ENCODE measurements around the gene MCTP1.

MCTP1 gene

GRCh38 chr5:95284572-95285408 lies at the start of gene MCTP1:
Gene MCTP1, minus strand, starts transcription at chr5:95285094.
- no peak for DNase-seq (ENCODE audit: low read depth in 2 of 2)

- DNase-seq (ENCODE audit: low read depth in 2 of 2): no peak
These were observed 47.3 kb upstream of the MCTP1 start for GRCh38 chr5:95332158-95332557.

DNA sequence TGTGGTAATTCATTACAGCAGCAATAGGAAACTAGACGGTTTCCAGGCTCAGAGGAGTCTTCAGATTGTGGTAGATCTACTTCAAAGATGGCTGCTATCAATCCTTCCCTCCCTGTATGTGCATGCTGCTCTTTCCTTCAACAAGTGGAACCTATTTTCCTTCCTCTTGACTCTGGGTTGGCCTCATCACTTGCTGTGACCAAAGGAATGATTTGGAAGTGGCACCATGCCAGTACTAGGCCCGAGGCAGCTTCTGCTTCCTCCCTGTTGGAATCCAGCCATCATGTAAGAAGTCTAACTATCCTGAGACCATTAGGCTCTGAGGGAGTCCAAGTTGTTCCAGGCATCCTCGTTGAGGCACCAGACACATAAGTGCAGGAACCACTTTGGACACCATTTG lies 46.5 kb upstream of the MCTP1 start:
- DNase-seq (ENCODE audit: low read depth in 2 of 2): no peak

GRCh38 chr5:95327211-95327610 lies 42.3 kb upstream of the MCTP1 start:
- DNase-seq (ENCODE audit: low read depth in 2 of 2): no peak

- DNase-seq (ENCODE audit: low read depth in 2 of 2): no peak
These were observed 32.8 kb upstream of the MCTP1 start for GRCh38 chr5:95317687-95318086.

DNA sequence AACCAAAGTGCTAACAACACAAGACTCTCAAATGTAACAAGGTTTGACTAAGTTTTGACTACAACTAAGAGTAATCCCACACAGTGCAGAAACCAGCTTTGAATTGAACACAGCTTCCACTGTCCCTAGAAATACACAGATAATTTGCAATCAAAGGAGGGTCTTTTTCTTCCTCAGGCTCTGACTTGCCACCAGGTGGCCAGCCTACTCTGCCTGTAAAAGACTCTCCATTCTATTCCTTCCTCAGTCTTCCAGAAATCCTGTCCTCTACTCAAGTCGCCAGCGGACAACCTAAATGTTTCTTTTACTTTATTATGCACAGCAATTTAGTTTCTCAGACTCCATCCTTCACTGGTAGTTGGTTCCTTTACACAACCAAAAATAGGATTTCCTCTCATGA lies 32.2 kb upstream of the MCTP1 start:
- DNase-seq (ENCODE audit: low read depth in 2 of 2): no peak

GRCh38 chr5:95304711-95305110 lies 19.8 kb upstream of the MCTP1 start:
- no peak for DNase-seq (ENCODE audit: low read depth in 2 of 2)

GRCh38 chr5:95298651-95299050 lies 13.8 kb upstream of the MCTP1 start:
- no peak for DNase-seq (ENCODE audit: low read depth in 2 of 2)

GRCh38 chr5:95296291-95296690 lies 11.4 kb upstream of the MCTP1 start:
- no peak for DNase-seq (ENCODE audit: low read depth in 2 of 2)

- DNase-seq (ENCODE audit: low read depth in 2 of 2): no peak
These were observed 488 bp upstream of the MCTP1 start for GRCh38 chr5:95285409-95285755.

GRCh38 chr5:95283761-95284571 lies 928 bp downstream of the MCTP1 start:
- DNase-seq (ENCODE audit: low read depth in 2 of 2): no peak

- DNase-seq (ENCODE audit: low read depth in 2 of 2): no peak
These were observed 1.8 kb downstream of the MCTP1 start for GRCh38 chr5:95283022-95283615.

- no peak for DNase-seq (ENCODE audit: low read depth in 2 of 2)
These were observed 3.7 kb downstream of the MCTP1 start for GRCh38 chr5:95281226-95281625.

DNA sequence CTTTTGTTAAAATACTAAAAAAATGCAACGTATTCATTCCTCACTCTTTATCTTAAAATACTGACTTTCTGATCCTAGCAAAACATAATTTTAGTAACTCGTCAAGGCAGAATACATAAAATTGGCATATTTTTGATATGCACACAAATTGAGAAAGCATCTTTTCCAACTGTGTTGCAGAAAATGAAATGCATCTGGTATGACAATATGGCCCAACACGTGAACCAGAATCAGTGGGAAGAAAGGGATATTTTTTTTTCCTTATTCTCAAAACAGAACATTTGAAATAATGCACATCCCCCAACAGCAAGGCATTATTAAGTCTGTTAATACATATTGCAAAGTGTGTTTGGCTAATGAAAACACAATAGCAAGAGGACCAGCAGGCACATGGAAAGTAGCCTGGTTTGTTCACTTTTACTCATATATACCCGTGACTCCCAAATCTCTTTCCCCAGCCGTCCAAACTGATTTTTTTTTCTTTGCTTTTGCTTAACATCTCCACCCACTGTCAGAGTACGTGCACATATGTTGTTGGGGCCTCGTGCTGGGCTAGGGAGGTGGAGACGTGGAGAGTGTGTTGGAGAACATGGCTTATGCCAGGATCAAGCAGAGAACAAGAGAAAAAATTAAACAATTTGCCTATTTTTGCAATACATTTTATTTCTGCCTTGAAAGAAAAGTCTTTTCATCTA lies 4.3 kb downstream of the MCTP1 start:
- no peak for DNase-seq (ENCODE audit: low read depth in 2 of 2)

DNA sequence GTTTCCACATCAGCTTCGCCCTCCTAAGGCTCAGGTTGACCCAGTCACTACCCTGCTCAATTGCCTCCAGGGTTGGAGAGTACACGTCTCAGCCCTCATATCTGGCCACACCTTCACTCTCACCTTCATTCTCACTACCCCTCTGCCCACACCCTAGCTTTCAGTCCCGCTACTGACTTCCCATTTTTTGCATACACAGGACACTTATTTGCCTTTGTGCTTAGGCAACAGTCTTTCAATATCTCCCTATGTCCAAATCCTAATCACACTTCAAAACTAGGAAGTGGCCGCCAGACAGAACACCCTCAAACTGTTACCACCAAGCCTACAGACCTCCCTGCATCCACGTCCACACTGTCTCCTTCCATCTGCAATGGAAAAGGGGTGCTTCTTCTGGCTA lies 10.9 kb downstream of the MCTP1 start:
- DNase-seq (ENCODE audit: low read depth in 2 of 2): no peak

DNA sequence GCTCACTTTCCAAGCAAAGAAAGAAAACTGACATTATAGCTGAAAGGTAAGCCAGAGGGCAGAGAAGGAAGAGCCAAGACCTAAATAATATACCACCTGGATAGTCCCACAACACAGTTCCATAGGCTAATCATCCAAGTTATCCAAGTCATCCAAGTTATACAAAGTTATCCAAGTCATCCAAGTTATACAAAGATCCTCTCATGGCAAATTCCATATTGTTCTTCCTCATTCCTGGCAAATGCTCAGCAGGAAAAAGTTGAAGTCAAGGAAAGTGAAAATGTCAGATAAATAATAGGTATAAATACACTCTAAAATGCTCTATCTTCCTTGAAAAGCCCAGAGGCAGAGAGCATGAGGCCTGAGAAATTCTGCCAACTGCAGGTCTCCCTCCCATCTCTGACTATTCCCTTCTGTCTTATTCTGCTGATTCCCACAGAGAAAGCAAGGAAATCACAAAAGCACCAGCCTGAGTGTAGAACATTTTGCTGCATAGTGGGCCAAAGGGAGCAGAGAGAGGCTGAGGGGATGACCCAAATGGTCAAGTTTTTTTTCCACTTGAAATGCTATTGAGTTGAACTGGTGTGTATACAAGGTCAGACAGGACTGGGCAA lies 12.5 kb downstream of the MCTP1 start:
- DNase-seq (ENCODE audit: low read depth in 2 of 2): no peak

- DNase-seq (ENCODE audit: low read depth in 2 of 2): no peak
These were observed 21.8 kb downstream of the MCTP1 start for GRCh38 chr5:95262933-95263660.

- no peak for DNase-seq (ENCODE audit: low read depth in 2 of 2)
These were observed 23.3 kb downstream of the MCTP1 start for GRCh38 chr5:95261437-95262175.

DNA sequence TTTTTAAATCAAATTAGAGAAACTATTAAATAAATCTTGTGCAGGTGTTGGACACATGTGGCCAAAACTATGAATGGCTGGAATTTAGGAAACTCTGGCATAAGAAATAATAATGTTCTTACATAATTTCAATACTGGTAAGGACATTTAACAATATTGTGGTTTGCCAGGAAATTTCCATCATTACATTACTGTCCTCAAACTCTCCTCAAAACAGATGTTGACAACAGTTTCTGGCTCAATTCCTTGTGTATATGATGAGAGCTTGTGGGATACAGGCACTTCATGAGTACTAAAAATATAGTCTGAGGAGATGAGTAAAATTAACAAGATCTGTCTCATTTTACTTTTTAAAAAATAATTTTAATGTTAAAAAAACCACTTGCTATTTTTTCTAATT lies 27.9 kb downstream of the MCTP1 start:
- no peak for DNase-seq (ENCODE audit: low read depth in 2 of 2)

DNA sequence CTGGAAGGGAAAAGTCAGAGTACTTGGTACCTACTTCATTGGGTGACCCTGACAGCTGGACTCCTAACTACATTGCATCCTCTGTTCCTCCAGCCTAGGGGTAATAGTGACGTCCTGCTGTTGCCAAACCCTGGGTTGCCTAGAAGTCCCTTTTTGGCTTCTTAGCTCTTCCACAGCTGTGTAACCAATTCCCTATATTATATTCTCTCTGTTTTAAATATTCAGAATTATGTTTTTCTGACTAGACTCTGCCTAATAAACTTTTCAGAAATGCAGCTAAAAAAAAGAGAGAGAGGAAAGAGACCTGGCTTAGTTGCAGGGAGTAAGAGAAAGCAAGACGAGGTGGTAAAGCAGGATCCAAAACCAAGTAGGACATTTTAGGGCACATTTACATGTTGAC lies 28.4 kb downstream of the MCTP1 start:
- DNase-seq (ENCODE audit: low read depth in 2 of 2): no peak
